Nephron progenitor cell (in vitro differentiated cells): ENCODE measurements around the gene SH3PXD2B.
"Not testable (repeated sequence)": the region's sequence is repeated elsewhere in the genome, so short reads cannot be mapped to it uniquely, and the experiment has no call there.

ENCODE experiments used
- DNase-seq: peaks from one replicate; pipeline ENCODE4 v3.0.0; 2021
- H3K27ac Mint-ChIP-seq: 2 replicates; pipeline ENCODE4 v1.8.0; 2021; ENCODE audit warnings: mild to moderate bottlenecking, moderate library complexity, mixed read lengths
- H3K27me3 Mint-ChIP-seq: 2 replicates; pipeline ENCODE4 v1.8.0; 2021; ENCODE audit warnings: mild to moderate bottlenecking, low read depth, mixed read lengths; ENCODE audit not compliant: poor library complexity
- H3K36me3 Mint-ChIP-seq: 2 replicates; pipeline ENCODE4 v1.8.0; 2021; ENCODE audit warnings: low read depth, mixed read lengths
- H3K4me1 Mint-ChIP-seq: 2 replicates; pipeline ENCODE4 v1.8.0; 2021; ENCODE audit warnings: mixed read lengths
- H3K4me3 Mint-ChIP-seq: 2 replicates; pipeline ENCODE4 v1.8.0; 2021; ENCODE audit warnings: mild to moderate bottlenecking, moderate library complexity, mixed read lengths
- H3K9me3 Mint-ChIP-seq: 2 replicates; pipeline ENCODE4 v1.8.0; 2021; ENCODE audit warnings: mild to moderate bottlenecking, moderate library complexity, mixed read lengths
- CTCF ChIP-seq: fragments of 200-600 bp; sonication (generic); IDR thresholded peaks from 2 replicates; pipeline ENCODE4 v1.5.0; 2021; ENCODE audit warnings: antibody characterized with exemption

SH3PXD2B gene

GRCh38 chr5:172334196-172334595 is 120.1 kb downstream of the SH3PXD2B start:
- Mint-ChIP-seq H3K27ac (no peak overlapping the region), H3K36me3 (peaks cover 32% of the 10 kb centered on the region), H3K9me3 (no peaks in the 10 kb centered on the region), H3K4me3 (no peak overlapping the region), H3K27me3 (no peaks in the 10 kb centered on the region), H3K4me1 (peaks cover 20% of the 10 kb centered on the region)
- TF ChIP-seq CTCF: no peak
- no peak for DNase-seq

- not testable (repeated sequence) for H3K36me3 Mint-ChIP-seq, H3K4me3 Mint-ChIP-seq, H3K9me3 Mint-ChIP-seq, H3K27ac Mint-ChIP-seq, H3K27me3 Mint-ChIP-seq, DNase-seq
- peaks cover 14% of the 10 kb centered on the region for H3K4me1 Mint-ChIP-seq
These were observed 127.4 kb downstream of the SH3PXD2B start for GRCh38 chr5:172326901-172327300.

GRCh38 chr5:172325452-172325851 is 128.9 kb downstream of the SH3PXD2B start:
- Mint-ChIP-seq H3K27ac (no peak overlapping the region), H3K36me3 (no peaks in the 10 kb centered on the region), H3K27me3 (peaks cover 5% of the 10 kb centered on the region), H3K4me3 (no peak overlapping the region), H3K9me3 (no peaks in the 10 kb centered on the region), H3K4me1 (peaks cover 21% of the 10 kb centered on the region)
- DNase-seq: no peak
- TF ChIP-seq CTCF: no peak

- H3K27ac Mint-ChIP-seq: peak overlapping the region; percentile 95
- TF ChIP-seq CTCF: no peak
- peaks cover 5% of the 10 kb centered on the region for H3K27me3 Mint-ChIP-seq
- no peaks in the 10 kb centered on the region for H3K36me3 Mint-ChIP-seq
- H3K9me3 Mint-ChIP-seq: no peaks in the 10 kb centered on the region
- H3K4me3 Mint-ChIP-seq: no peak overlapping the region
- peaks cover 21% of the 10 kb centered on the region for H3K4me1 Mint-ChIP-seq
- no peak for DNase-seq
These were observed 132.0 kb downstream of the SH3PXD2B start for GRCh38 chr5:172322028-172322965.

- Mint-ChIP-seq H3K4me1 (peaks cover 21% of the 10 kb centered on the region), H3K4me3 (no peak overlapping the region), H3K27me3 (peaks cover 5% of the 10 kb centered on the region), H3K27ac (peak overlapping the region; percentile 44), H3K36me3 (no peaks in the 10 kb centered on the region), H3K9me3 (no peaks in the 10 kb centered on the region)
- no peak for TF ChIP-seq CTCF
- no peak for DNase-seq
These were observed 132.7 kb downstream of the SH3PXD2B start for GRCh38 chr5:172321593-172321992.

- H3K4me1 Mint-ChIP-seq: peaks cover 31% of the 10 kb centered on the region
- H3K4me3 Mint-ChIP-seq: no peak overlapping the region
- TF ChIP-seq CTCF: no peak
- H3K9me3 Mint-ChIP-seq: no peaks in the 10 kb centered on the region
- H3K36me3 Mint-ChIP-seq: no peaks in the 10 kb centered on the region
- H3K27ac Mint-ChIP-seq: no peak overlapping the region
- H3K27me3 Mint-ChIP-seq: peaks cover 5% of the 10 kb centered on the region
- DNase-seq: no peak
These were observed 134.4 kb downstream of the SH3PXD2B start for GRCh38 chr5:172319708-172320441.
